Testis (tissue), 3 donors: ENCODE measurements around the gene EIF2AK3. TPM values are rescaled to one million over a fixed set of nuclear protein-coding genes. Genes with fewer than 3 reads are reported as not detected.

ENCODE experiments used
- DNase-seq: peaks from one replicate; pipeline ENCODE4 v3.0.0-alpha.2; 2019
- H3K27ac ChIP-seq, 2 donors: fragments of 200-600 bp; sonication (generic); one replicate each; pipeline ENCODE4 v1.5.1; 2019
- H3K27me3 ChIP-seq: fragments of 200-600 bp; sonication (generic); one replicate; pipeline ENCODE4 v1.5.1; 2019
- H3K36me3 ChIP-seq: fragments of 200-600 bp; sonication (generic); one replicate; pipeline ENCODE4 v1.5.1; 2017; ENCODE audit warnings: low read depth; ENCODE audit errors: missing control alignments
- H3K4me1 ChIP-seq: fragments of 200-600 bp; sonication (generic); one replicate; pipeline ENCODE4 v1.5.1; 2019
- H3K4me3 ChIP-seq, 2 donors: fragments of 200-600 bp; sonication (generic); one replicate each; pipeline ENCODE4 v1.5.1; 2017 to 2019
- H3K9me3 ChIP-seq: fragments of 200-600 bp; sonication (generic); one replicate; pipeline ENCODE4 v1.5.1; 2017
- POLR2A ChIP-seq: fragments of 450-650 bp; IDR thresholded peaks from one replicate; pipeline ENCODE4 v1.6.1; 2017; ENCODE audit warnings: antibody characterized with exemption, mild to moderate bottlenecking, moderate library complexity
- WGBS, 2 donors: methylation state at CpG; one replicate each; pipeline ENCODE4 v1.1.5; 2018; 5-methylcytosine and 5-hydroxymethylcytosine counted together
- intact Hi-C: fragments of 100-400 bp; cut with DNase I; formaldehyde crosslinking; loops from one replicate; pipeline ENCODE4 v1.15.1; 2023; ENCODE audit warnings: low total_unique reads
- polyA plus RNA-seq: library from polyadenylated mRNA; stranded (reverse); fragments of 350-450 nt; fragmentation: Illumina TruSeq; extraction: RNeasy Lipid Tissue Mini Kit (QIAGEN cat#74804); gene quantifications from one replicate; pipeline ENCODE4 v1.2.3, GENCODE V29; 2014; ENCODE audit warnings: low read depth, low replicate concordance; ENCODE audit not compliant: insufficient read depth
- total RNA-seq, 2 donors: library from RNA; depleted of rRNA; stranded (reverse); fragments of >200 nt; gene quantifications; one replicate each; pipeline ENCODE4 v1.2.3, GENCODE V29; 2016
- TF ChIP-seq, protein P1 (sequence below), 3 experiments: fragments of 450-650 bp in 2 of 3; fragments of 200-600 bp in 1 of 3; sonication (generic) in 1 of 3; IDR thresholded peaks; one replicate each; pipeline ENCODE4 v1.5.1; 2016 to 2019; ENCODE audit warnings: antibody characterized with exemption in 3 of 3, mild to moderate bottlenecking in 2 of 3, moderate library complexity in 1 of 3

Gene EIF2AK3
- total and polyA plus RNA-seq, 3 donors from 2014 or later = 9.0 to 14.7 (median 9.8) TPM

- WGBS, 2 donors = 66 to 75% methylated on average over 4 of the region's 4 CpGs
- DNase-seq = no peak
- no peak overlapping the region for H3K4me3 ChIP-seq
These were observed 13.3 kb downstream of the EIF2AK3 start for GRCh38 chr2:88613921-88614320.

GRCh38 chr2:88608184-88608583, 19.1 kb downstream of the EIF2AK3 start:
- WGBS, 2 donors = 80 to 89% methylated on average over 3 of the region's 3 CpGs
- intact Hi-C loops = no loop called here
- Histone ChIP-seq H3K4me3 (no peak overlapping the region), H3K27ac (no peak overlapping the region), H3K9me3 (no peaks in the 10 kb centered on the region), H3K36me3 (no peaks in the 10 kb centered on the region), H3K4me1 (no peaks in the 10 kb centered on the region), H3K27me3 (no peaks in the 10 kb centered on the region)
- no peak for DNase-seq
- TF ChIP-seq, protein P1, sequence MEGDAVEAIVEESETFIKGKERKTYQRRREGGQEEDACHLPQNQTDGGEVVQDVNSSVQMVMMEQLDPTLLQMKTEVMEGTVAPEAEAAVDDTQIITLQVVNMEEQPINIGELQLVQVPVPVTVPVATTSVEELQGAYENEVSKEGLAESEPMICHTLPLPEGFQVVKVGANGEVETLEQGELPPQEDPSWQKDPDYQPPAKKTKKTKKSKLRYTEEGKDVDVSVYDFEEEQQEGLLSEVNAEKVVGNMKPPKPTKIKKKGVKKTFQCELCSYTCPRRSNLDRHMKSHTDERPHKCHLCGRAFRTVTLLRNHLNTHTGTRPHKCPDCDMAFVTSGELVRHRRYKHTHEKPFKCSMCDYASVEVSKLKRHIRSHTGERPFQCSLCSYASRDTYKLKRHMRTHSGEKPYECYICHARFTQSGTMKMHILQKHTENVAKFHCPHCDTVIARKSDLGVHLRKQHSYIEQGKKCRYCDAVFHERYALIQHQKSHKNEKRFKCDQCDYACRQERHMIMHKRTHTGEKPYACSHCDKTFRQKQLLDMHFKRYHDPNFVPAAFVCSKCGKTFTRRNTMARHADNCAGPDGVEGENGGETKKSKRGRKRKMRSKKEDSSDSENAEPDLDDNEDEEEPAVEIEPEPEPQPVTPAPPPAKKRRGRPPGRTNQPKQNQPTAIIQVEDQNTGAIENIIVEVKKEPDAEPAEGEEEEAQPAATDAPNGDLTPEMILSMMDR (IDR thresholded peaks at IDR 0.05) = no peak
- TF ChIP-seq POLR2A = no peak

More at GRCh38 chr2:88613921-88614320, 13.3 kb downstream of the EIF2AK3 start:
- Histone ChIP-seq H3K27ac (no peak overlapping the region), H3K27me3 (no peaks in the 10 kb centered on the region), H3K4me1 (no peaks in the 10 kb centered on the region), H3K36me3 (no peaks in the 10 kb centered on the region), H3K9me3 (no peaks in the 10 kb centered on the region)
- TF ChIP-seq, protein P1 (IDR thresholded peaks at IDR 0.05) = no peak
- TF ChIP-seq POLR2A = no peak
- intact Hi-C loops = no loop called here

- no peak overlapping the region for H3K27ac ChIP-seq
- peaks cover 3% of the 10 kb centered on the region for H3K4me1 ChIP-seq
- H3K9me3 ChIP-seq = no peaks in the 10 kb centered on the region
- WGBS, 2 donors = 70 to 79% methylated on average over 2 of the region's 2 CpGs
- H3K36me3 ChIP-seq = no peaks in the 10 kb centered on the region
- TF ChIP-seq POLR2A = no peak
- TF ChIP-seq, protein P1 (IDR thresholded peaks at IDR 0.05) = no peak
- intact Hi-C loops = no loop called here
- no peak for DNase-seq
- H3K27me3 ChIP-seq = no peaks in the 10 kb centered on the region
- no peak overlapping the region for H3K4me3 ChIP-seq
These were observed 19.8 kb downstream of the EIF2AK3 start for GRCh38 chr2:88607416-88607815.

GRCh38 chr2:88606371-88607030, 20.8 kb downstream of the EIF2AK3 start:
- 61 to 71% methylated on average over 3 of the region's 3 CpGs for WGBS, 2 donors
- Histone ChIP-seq H3K27me3 (no peaks in the 10 kb centered on the region), H3K36me3 (no peaks in the 10 kb centered on the region), H3K9me3 (no peaks in the 10 kb centered on the region), H3K27ac (no peak overlapping the region), H3K4me3 (no peak overlapping the region), H3K4me1 (peaks cover 6% of the 10 kb centered on the region)
- no peak for TF ChIP-seq POLR2A
- TF ChIP-seq, protein P1 (IDR thresholded peaks at IDR 0.05) = no peak
- intact Hi-C loops = no loop called here
- no peak for DNase-seq

DNA sequence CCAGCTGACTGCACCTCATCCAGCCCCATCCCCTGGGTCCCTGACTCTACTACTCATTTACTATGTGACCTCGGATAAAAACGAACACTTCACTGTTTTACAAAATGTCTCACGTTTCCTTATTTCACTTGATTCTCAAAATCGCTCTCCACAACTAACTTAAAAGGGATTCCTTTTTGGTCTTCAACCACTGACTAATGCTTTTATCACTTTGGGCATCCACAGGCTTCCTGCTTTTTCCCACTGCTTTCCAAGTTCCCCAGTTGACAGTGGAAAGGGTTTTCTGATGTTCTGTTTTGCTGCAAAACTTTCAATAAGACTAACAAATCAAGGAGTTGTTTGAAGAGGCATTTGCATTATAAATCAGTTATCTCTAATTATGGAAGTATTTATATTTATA, 24.1 kb downstream of the EIF2AK3 start:
- H3K27me3 ChIP-seq = no peaks in the 10 kb centered on the region
- no peak overlapping the region for H3K27ac ChIP-seq
- intact Hi-C loops = no loop called here
- H3K4me3 ChIP-seq = no peak overlapping the region
- no peaks in the 10 kb centered on the region for H3K9me3 ChIP-seq
- TF ChIP-seq, protein P1 (IDR thresholded peaks at IDR 0.05) = no peak
- no peak for TF ChIP-seq POLR2A
- peaks cover 6% of the 10 kb centered on the region for H3K4me1 ChIP-seq
- DNase-seq = no peak
- no peaks in the 10 kb centered on the region for H3K36me3 ChIP-seq
- 48 to 60% methylated on average over 4 of the region's 4 CpGs for WGBS, 2 donors
